Endothelial cell (in vitro differentiated cells): Measurements from ENCODE around the gene GLRA3. TPM values are rescaled to one million over a fixed set of nuclear protein-coding genes. Genes with fewer than 3 reads are reported as not detected.
"Not testable (repeated sequence)": the region's sequence is repeated elsewhere in the genome, so short reads cannot be mapped to it uniquely, and the experiment has no call there.

ENCODE experiments used
- DNase-seq: peaks from one replicate; pipeline ENCODE4 v3.0.0; 2021; ENCODE audit warnings: low spot score
- H3K27ac Mint-ChIP-seq: one replicate; pipeline ENCODE4 v1.8.0; 2021; ENCODE audit warnings: mixed read lengths, inconsistent platforms; ENCODE audit not compliant: unreplicated experiment
- H3K27me3 Mint-ChIP-seq: one replicate; pipeline ENCODE4 v1.8.0; 2021; ENCODE audit warnings: mild to moderate bottlenecking, moderate library complexity, mixed read lengths, inconsistent platforms; ENCODE audit not compliant: unreplicated experiment
- H3K36me3 Mint-ChIP-seq: one replicate; pipeline ENCODE4 v1.8.0; 2021; ENCODE audit warnings: mild to moderate bottlenecking, low read depth, mixed read lengths, inconsistent platforms; ENCODE audit not compliant: unreplicated experiment
- H3K4me1 Mint-ChIP-seq: one replicate; pipeline ENCODE4 v1.8.0; 2021; ENCODE audit warnings: mild to moderate bottlenecking, mixed read lengths, inconsistent platforms; ENCODE audit not compliant: unreplicated experiment
- H3K4me3 Mint-ChIP-seq: one replicate; pipeline ENCODE4 v1.8.0; 2021; ENCODE audit warnings: mild to moderate bottlenecking, mixed read lengths, inconsistent platforms; ENCODE audit not compliant: unreplicated experiment
- H3K9me3 Mint-ChIP-seq: one replicate; pipeline ENCODE4 v1.8.0; 2021; ENCODE audit warnings: mixed read lengths, inconsistent platforms; ENCODE audit not compliant: unreplicated experiment
- total RNA-seq: library from RNA; stranded (reverse); fragmentation: NEBNext Ultra II Directional; extraction: Animal tissue kit (Norgen Biotek cat#: 25700); gene quantifications from one replicate; pipeline ENCODE4 v1.2.1, GENCODE V29; 2021; ENCODE audit not compliant: unreplicated experiment
- TF ChIP-seq, protein P1 (sequence below): fragments of 200-600 bp; sonication (generic); IDR thresholded peaks from one replicate; pipeline ENCODE4 v1.5.0; 2021; ENCODE audit warnings: antibody characterized with exemption; ENCODE audit not compliant: unreplicated experiment

GLRA3 gene
- total RNA-seq, 1 donor from 2014 or later = not detected

- H3K4me3 Mint-ChIP-seq = no peak overlapping the region
- H3K9me3 Mint-ChIP-seq = no peaks in the 10 kb centered on the region
- H3K36me3 Mint-ChIP-seq = no peaks in the 10 kb centered on the region
- TF ChIP-seq, protein P1, sequence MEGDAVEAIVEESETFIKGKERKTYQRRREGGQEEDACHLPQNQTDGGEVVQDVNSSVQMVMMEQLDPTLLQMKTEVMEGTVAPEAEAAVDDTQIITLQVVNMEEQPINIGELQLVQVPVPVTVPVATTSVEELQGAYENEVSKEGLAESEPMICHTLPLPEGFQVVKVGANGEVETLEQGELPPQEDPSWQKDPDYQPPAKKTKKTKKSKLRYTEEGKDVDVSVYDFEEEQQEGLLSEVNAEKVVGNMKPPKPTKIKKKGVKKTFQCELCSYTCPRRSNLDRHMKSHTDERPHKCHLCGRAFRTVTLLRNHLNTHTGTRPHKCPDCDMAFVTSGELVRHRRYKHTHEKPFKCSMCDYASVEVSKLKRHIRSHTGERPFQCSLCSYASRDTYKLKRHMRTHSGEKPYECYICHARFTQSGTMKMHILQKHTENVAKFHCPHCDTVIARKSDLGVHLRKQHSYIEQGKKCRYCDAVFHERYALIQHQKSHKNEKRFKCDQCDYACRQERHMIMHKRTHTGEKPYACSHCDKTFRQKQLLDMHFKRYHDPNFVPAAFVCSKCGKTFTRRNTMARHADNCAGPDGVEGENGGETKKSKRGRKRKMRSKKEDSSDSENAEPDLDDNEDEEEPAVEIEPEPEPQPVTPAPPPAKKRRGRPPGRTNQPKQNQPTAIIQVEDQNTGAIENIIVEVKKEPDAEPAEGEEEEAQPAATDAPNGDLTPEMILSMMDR = no peak
- peaks cover 6% of the 10 kb centered on the region for H3K4me1 Mint-ChIP-seq
- no peak for DNase-seq
- no peaks in the 10 kb centered on the region for H3K27me3 Mint-ChIP-seq
- H3K27ac Mint-ChIP-seq = no peak overlapping the region
These were observed 182.7 kb downstream of the GLRA3 start for GRCh38 chr4:174646326-174646725.

DNA sequence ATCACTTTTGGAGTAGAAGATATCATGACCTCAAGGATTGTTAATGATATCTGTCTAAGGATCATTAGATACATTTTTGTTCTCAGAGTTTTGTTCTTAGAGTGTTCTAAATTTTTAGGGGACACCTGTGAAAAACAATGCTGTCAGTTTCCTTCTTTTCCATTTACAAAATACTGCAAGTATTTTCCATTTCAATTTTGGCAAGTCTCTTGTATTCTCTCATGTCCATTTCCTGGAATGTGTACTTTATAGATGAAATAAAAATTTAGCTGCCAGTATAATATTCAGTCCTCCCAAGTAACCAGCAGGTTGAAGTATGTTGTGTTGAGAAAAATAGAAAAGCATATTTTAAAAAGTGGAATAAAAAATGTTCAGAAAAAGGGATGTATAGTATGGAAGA, 188.9 kb downstream of the GLRA3 start:
- H3K4me1 Mint-ChIP-seq = peaks cover 1% of the 10 kb centered on the region

DNA sequence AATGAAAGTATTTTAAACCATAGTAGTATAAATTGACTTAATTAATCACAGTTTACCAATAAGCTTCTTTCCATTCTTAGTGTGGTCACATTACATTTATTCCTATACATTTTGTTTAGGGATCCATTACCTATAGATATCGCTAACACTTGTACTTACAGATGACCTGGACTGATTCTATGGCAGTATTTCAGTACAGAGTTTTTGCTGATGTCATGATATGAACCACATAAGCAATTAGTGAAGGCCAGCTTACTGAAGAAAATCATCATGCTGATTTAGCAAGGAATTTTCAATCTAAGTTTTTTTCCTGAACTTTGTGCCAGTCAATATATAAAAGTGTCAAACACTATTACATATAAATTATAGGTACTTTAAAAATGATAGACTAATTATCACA, 193.3 kb downstream of the GLRA3 start:
- Mint-ChIP-seq H3K27me3 (no peaks in the 10 kb centered on the region), H3K27ac (no peak overlapping the region), H3K4me3 (no peak overlapping the region), H3K9me3 (no peaks in the 10 kb centered on the region), H3K36me3 (no peaks in the 10 kb centered on the region), H3K4me1 (peaks cover 13% of the 10 kb centered on the region)
- TF ChIP-seq, protein P1 = no peak
- DNase-seq = no peak

More for the DNA sequence above, 188.9 kb downstream of the GLRA3 start:
- H3K9me3 Mint-ChIP-seq = no peaks in the 10 kb centered on the region
- no peaks in the 10 kb centered on the region for H3K36me3 Mint-ChIP-seq
- H3K4me3 Mint-ChIP-seq = no peak overlapping the region
- no peaks in the 10 kb centered on the region for H3K27me3 Mint-ChIP-seq
- DNase-seq = no peak
- no peak overlapping the region for H3K27ac Mint-ChIP-seq
- TF ChIP-seq, protein P1 = no peak

DNA sequence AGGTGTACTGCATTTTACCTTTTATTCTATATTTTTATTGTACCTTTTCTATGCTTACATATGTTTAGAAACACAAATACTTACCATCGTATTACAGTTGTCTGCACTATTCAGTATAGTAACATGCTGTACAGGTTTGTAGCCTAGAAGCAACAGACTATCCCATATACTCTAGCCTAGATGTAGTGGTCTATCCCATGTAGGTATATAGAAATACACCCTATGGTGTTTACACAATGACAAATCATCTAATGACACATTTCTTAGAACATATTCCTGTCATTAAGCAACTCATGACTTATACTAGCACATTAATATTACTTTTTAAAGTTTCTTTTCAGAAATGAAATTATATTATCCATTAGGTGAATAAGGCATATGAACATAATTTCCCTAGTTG, 195.6 kb downstream of the GLRA3 start:
- TF ChIP-seq, protein P1 = no peak
- Mint-ChIP-seq H3K4me3 (no peak overlapping the region), H3K9me3 (no peaks in the 10 kb centered on the region), H3K4me1 (peaks cover 13% of the 10 kb centered on the region), H3K27ac (no peak overlapping the region), H3K36me3 (no peaks in the 10 kb centered on the region), H3K27me3 (no peaks in the 10 kb centered on the region)
- no peak for DNase-seq

GRCh38 chr4:174631901-174632758, 196.9 kb downstream of the GLRA3 start:
- TF ChIP-seq, protein P1 = peak; percentile 62
- Mint-ChIP-seq H3K27ac (no peak overlapping the region), H3K4me3 (no peak overlapping the region), H3K27me3 (no peaks in the 10 kb centered on the region), H3K4me1 (peaks cover 13% of the 10 kb centered on the region), H3K9me3 (no peaks in the 10 kb centered on the region), H3K36me3 (no peaks in the 10 kb centered on the region)
- no peak for DNase-seq

DNA sequence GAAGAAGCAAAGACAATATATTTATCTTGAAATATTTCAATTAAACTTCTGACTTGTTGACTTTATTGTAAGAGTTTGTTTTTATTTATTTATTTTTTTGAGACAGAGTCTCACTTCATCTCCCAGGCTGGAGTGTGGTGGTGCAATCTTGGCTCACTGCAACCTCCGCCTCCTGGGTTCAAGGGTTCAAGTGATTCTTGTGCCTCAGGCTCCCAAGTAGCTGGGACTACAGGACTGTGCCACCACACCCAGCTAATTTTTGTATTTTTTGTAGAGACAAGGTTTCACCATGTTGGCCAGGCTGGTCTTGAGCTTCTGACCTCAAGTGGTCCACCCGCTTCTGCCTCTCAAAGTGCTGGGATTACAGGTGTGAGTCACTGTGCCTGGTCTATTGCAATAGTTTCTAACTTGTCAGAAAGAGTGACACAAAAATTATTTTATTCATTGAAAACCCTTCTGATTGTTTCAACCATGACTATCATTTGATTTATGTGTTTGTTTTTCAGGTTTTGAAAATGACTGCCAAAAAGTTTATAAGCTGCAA, 199.1 kb downstream of the GLRA3 start:
- H3K27me3 Mint-ChIP-seq, H3K27ac Mint-ChIP-seq, H3K4me1 Mint-ChIP-seq: not testable (repeated sequence)

More for the DNA sequence above, 199.1 kb downstream of the GLRA3 start:
- H3K4me3 Mint-ChIP-seq, DNase-seq, H3K36me3 Mint-ChIP-seq, H3K9me3 Mint-ChIP-seq: not testable (repeated sequence)
